GM18498 (cell line): Measurements from ENCODE around the gene NAXD.
"Not testable (repeated sequence)": the region's sequence is repeated elsewhere in the genome, so short reads cannot be mapped to it uniquely, and the experiment has no call there.

Source experiments
- ATAC-seq: cut with Tn5 transposase; IDR thresholded peaks from one replicate; pipeline ENCODE4 v1.9.1; 2021; ENCODE audit warnings: mild to moderate bottlenecking, moderate library complexity; ENCODE audit not compliant: unreplicated experiment

NAXD gene

DNA sequence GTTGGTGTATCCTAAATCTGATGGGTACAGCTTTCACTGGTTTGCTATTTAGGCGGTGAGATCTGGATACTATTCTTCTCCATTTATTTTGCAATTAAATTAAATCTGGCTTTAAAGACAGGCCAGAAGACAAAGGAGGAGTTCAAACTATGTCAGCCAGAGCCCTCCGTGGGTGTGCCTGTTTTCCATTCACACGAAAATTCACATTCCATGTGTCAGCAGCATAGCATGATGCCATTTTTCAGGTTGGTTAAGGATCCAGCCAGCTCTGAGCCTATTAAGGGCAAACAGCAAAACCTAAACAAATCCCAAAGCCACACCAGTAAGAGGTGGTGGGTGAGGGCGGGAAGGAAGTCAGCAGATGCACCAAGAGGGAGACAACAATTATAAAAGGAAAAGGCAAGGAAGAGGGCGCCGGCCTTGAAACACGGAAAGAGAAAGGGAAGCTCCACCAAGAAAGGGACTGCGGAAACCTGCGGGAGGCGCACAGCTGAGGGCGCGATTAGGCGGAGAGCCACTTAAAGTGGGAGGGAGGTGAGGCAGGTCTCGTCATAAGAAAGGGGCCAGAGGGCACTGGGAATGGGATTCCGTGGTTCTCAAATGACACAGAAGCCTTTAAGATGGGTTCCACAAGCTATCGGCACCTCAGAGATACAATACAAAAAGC lies 47.6 kb downstream of the NAXD start:
- no peak for ATAC-seq

DNA sequence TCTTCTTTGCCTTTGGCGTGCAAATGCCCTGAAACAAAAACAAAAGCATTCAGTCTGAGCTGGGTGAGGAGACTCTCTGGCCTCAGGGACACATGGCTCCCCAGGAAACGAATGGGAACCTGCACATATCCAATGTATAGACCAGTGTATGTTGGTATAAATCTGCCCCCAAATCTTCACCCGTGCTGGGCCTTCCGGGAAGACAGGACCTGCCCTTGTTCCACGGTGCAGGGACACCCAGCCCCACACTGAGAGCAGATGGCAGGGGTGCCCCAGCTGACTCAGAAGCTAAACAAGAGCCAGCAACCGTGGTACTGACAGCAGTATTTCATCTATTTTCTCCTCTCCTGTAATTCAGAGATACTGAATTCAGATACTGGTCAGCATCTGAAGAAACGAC lies 48.1 kb downstream of the NAXD start:
- ATAC-seq = no peak

DNA sequence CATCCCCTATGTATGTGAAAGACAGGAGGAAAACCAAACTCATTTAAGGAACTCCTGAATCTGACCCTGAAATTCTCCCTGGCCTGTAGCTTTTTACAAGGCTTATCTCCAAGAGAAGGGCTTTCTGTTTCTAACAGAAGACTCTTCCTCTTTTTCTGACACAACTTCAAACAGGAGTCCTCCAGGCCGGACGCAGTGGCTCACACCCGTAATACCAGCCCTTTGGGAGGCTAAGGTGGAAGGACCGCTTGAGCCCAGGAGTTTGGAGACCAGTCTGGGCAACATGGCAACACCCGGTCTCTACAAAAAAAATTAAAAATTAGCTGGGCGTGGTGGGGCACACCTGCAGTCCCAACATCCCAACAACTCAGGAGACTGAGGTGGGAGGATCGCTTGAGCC lies 48.7 kb downstream of the NAXD start:
- no peak for ATAC-seq

DNA sequence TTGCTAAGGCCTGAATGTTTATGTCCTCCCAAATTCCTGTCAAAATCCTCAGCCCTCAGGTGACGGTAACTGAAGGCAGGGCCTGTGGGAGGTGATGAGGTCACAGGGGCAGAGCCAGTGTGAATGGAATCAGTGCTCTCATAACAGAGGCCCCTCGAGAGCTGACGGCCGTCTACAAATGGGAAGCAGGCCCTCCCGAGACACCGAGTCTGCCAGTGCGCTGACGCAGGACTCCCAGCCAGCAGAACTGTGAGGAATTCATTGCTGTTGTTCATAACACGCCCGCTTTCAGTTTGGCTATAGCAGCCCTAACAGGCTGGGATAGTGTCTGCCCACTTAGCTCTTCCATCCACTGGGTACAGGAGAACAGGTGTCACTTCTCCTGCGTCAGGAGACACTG lies 49.3 kb downstream of the NAXD start:
- ATAC-seq = no peak

DNA sequence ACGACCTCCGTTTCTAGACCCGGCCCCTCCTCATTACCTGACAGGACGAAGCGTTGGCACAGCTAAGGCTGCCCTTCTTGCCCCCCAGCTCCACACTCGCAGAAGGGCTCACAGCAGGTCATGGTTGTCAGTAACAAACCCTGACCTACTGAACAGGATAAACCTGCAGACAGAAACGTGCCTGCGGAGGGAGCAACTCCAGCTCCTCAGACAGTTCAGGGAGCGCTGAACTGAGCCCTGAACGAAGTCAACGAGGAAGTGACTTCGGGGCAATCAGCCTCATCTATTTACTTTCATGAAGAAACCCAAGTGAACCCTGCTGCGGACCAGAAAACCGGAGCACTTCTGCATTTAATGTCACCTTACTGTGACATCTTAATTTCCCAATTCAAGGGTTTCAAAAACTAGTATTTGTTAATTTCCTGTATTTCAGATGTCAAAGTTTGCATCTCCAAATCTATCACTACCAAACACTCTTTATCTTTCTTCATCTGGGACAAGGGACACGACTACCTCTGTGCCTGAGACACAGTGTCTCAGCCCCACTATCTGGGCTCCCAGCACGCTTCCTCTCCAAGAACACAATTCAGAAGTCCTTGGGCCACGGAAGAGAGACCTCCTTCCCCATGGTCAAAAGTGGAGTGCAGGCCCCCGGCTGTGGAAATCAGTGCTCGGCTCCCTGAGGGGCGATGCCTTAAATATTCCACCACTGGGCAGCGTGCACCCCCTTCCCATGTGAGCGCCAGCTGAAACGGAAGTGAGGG lies 50.3 kb downstream of the NAXD start:
- ATAC-seq = no peak

DNA sequence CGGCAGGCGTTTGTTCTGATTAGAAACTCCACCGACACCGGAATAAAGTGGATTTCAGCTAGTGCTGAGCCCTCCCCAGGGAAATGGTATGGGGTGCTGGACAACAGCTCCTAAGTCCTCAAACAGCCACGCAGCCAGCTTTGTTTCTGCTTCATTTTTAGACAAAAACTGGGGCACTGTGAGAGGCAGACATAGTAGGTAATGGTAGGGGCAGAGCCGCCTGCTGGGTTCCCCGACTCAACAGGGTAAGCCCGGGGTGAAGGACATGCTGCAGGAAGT lies 50.8 kb downstream of the NAXD start:
- no peak for ATAC-seq

DNA sequence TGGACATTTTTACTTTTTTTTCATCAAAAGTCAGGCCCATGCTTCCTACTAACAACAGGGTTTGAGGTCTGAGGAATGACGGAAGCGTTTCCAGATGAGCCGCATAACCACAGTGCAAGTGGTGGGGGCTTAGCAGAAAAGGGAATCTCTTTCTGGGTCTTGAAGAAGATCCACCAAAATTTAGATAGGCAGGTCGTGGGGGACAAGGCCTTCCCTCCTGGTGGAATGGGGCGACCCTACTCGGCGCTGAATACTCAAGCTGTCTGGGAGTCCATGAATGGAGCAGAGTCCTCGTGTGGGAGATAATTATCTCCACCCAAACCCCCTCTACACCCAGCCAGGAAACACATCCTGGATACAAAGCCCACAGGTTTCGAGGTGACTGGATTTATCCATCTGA lies 53.7 kb downstream of the NAXD start:
- ATAC-seq = no peak

DNA sequence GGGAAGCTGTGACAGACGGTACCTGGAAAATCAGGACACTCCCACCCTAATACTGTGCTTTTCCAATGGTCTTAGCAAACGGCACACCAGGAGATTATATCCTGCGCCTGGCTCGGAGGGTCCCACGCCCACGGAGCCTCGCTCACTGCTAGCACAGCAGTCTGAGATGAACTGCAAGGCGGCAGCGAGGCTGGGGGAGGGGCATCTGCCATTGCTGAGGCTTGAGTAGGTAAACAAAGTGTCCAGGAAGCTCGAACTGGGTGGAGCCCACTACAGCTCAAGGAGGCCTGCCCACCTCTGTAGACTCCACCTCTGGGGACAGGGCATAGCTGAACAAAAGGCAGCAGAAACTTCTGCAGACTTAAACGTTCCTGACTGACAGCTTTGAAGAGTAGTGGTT lies 54.5 kb downstream of the NAXD start:
- ATAC-seq = not testable (repeated sequence)

DNA sequence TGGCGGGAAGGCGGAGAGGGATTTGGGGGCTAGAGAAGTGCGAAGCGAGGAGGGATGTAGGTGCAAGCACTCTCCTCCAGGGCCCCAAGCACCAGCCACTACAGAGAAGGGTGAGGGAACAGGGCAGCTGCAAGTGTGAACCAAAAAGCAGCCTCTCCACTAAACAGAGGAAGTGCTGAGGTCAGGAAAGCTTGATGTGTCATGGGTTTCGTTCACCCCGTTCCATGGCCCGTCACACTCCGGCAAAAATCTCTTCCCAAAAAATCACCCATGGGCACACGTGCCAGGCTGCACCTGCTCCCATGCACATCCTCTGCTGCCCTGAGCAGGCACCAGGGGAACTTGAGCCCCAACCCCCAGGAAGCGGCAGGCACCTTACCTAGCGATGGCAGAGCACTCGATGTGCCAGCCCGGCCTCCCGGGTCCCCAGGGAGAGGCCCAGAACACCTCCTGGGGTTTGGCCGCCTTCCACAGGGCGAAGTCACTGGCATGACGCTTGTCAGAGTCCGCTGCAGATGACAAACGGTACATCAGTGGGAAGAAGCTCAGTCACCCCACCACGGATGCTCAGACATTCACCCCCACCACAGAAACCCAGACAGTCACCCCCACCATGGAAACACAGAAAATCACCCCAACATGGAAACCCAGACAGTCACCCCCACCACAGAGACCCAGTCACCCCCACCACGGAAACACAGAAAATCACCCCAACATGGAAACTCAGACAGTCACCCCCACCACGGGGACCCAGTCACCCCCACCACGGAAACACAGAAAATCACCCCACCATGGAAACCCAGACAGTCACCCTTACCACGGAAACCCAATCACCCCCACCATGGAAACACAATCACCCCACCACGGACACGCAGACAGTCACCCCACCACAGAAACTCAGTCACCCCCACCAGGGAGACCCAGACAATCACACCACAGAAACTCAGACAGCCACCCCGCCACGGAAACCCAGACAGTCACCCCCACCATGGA lies 61.5 kb downstream of the NAXD start:
- ATAC-seq = peak; percentile 73

DNA sequence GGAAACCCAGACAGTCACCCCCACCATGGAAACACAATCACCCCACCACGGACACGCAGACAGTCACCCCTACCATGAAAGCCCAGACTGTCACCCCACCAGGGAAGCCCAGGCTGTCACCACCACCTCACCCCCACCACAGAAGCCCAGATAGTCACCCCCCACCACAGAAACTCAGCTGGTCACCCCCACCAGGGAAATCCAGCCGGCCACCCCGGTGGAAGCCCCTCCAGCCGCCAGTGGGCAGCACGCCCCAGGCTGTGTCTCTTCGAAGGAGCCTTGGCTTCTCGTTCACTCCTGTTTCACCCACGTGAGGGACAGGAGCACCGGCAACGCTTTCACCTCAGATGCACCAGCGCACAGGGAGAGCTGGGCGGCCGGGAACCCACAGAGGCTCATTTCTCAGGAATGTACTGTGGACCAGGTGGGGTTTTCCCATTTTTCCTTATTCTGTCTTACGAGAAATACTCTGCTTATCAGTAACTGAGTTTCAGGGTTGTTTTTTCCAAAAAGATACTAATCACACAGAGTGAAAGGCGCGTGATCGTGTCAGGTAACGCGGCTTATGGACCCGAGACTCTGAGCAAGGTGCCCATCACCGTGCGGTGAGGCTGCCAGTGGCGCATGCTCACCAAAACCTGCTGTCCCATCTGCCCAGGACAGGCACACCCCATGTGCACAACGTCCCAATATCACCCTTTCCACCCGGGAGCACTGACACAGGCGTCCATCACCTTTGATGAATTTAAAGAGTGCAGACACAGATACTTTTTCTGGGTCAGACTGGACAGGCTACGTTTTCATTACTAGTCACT lies 62.6 kb downstream of the NAXD start:
- no peak for ATAC-seq

DNA sequence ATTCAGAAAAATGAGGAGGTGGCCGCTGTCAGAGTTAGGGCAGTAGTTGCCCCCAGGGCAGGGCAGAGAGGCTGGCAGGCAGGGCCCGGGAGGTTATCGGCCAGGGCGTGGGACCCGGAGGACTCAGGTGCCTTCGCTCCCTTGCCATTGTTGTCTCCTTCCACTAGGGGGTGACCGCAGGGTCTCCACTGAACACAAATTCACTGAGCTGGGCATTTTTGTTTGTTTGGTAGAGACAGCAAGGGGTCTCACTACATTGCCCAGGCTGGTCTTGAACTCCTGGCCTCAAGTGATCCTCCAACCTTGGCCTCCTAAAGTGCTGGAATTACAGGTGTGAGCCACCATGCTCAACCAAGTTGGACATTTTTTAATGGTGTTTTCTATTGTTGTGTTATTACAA lies 65.5 kb downstream of the NAXD start:
- ATAC-seq = no peak

DNA sequence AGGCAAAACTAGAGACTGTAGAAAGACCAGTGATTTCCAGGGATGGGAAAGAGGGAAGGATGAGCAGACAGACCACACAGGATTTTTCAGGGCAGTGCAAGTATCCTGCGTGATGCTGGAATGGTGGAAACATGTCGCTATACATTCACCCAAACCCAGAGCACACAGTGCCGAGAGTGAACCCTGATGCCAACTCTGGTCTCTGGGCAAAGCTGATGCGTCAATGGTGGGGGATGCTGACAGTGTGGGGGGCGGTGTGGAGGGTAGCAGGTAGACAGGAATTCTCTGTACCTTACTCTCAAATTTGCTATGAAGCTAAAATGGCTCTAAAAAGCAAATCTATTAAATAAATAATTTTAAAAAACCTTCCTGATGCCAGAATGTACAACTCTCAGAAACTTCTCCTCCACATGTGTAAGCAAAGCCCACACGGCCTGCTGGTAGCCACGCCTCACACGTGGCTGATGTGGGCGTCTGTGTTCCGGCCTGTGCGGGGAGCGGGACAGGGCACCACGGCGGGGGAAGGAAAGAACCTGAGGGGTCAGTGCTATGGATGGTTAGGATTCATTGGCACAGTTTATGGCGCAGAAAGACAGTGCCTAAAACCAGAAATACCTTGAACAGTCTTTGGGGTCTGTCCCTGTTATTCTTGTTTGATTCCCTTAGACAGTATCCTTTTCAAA lies 66.7 kb downstream of the NAXD start:
- ATAC-seq = no peak

DNA sequence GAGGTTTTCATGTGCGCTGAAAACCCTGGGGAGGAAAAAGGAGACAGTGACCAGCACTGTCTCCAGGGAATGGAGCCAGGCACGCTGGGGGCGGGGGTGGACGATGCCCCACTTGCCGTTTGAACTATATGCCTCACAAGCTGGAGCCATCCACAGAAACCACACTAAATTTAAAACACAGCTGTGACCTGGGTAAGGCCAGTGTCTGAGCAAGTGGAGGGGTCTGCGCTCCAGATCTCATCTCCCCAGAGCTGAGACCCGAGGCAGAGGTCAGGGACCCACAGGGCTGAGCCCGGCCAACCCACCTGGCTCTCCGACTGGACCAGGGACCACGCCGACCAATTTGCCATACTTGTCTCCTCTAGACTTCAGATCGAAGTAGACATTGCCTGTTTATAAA lies 67.4 kb downstream of the NAXD start:
- ATAC-seq = no peak

DNA sequence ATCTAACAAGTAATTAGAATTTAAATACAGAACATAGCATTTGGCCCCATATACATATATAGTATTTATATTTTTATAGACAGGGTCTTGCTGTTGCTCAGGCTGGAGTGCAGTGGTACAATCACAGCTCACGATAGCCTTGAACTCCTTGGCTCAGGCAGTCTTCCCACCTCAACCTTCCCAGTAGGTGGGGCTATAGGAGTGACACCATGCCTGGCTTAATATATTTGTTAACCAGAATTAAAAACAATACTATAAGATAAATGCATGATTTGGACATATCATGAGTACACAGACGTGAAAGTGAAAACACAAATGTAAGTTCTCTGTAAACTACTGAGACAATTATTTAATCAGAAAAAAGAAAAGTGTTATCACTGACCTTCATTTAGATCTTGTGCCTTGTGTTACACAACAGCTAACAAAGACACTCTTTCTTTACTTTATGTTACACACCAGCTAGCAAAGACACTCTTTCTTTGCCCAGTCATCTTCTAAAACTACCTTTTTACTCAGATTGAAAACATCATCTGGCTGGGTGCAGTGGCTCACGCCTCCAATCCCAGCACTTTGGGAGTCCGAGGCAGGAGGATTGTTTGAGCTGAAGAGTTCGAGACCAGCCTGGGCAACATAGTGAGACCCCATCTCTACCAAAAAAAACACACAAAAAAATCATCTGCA lies 68.0 kb downstream of the NAXD start:
- no peak for ATAC-seq

DNA sequence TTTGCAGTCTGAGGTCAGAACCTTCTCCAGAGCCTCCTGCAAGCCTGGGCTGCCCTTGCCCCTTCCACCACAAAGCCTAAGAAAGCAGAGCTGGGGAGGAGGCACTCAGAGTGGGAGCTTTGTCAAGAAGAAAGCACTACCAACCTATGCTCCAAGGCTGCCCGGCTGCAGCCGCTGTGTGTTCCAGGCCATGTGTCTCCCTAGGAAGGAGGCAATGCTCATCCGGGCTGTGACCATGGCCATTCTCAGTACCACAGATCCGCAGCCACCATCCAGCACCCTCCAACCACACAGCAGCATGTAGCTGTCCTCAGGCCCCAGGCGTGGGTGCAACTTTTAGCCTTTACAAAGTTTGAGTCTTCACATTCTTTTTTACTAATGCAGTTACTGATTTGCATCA lies 68.6 kb downstream of the NAXD start:
- ATAC-seq = no peak

DNA sequence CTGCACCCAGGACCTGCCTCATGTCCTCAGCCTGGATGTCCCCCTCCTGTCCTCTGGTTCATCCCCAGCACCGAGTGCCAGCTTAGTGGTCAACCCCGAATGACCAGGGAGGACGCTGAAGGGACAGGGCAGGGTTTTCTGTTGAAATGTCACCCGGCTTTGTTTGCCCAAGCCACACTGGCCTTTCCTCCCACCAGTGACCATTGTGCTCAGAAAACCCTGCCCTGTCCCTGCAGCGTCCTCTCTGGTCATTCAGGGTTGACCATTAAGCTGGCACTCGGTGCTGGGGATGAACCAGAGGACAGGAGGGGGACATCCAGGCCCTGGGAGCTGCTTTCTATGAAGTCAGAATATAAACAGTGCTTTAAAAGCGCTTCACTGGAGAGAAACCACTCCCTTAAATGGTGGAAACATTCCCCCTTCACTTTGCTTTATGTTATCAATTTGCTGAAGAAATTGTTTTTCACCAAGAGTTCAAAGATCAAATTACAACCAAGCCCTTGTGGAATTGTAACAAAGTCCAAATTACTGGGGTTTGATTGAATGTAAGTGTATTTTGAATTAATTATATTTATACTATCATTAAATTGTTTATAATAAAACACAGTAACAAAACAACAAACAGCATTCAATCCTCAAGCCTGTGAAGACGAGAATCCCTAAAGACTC lies 69.2 kb downstream of the NAXD start:
- ATAC-seq = no peak

DNA sequence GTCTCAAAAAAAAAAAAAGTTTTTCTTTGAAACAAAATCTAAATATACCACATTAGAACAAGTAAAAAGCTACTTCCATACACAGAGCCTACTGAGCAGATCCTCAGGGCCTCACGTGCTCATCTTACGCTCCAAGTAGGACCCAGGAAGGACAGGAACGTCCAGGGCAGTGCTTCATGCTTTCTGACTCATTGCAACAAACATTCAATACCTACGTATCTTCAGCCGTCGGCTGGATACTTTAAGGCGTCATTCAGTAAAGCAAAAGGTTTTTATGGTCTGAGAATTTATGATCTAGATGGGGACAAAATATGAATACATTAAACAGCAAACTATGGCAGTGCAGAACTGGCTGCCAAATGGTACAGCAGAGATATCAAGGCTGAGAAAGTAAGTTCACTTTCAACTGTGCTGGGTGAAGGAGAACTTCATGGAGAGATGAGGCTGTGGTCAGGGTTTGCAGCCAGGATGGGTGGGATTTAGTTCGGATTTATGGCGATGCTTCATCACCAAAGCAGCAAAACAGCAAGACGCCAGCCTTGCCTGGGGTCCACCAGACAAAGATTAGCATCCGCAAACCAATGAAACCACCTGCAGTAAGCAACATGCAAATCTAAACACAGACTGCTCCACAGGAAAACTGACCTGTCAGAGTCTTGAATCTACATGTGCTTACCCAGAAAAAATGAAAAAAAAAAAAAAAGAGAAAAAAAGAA lies 70.1 kb downstream of the NAXD start:
- ATAC-seq = no peak

DNA sequence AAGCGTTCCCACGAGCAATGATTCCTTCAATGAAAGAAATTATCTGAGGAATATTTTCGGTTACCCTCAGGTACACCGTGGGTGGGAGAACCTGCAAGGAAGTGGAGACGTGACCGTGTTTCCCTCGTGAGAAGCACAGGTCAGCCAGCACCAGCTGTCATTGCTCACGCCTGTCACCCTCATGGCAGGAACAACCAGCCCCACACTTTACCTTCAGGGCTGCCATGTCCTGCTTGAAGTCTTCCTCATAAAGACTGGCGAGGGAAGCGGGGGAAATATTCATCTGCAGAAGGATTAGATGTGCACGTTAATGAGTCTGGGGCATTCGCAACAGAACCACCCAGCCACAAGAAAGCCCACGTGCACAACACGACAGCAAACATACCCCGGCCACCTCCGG lies 72.4 kb downstream of the NAXD start:
- ATAC-seq = no peak

DNA sequence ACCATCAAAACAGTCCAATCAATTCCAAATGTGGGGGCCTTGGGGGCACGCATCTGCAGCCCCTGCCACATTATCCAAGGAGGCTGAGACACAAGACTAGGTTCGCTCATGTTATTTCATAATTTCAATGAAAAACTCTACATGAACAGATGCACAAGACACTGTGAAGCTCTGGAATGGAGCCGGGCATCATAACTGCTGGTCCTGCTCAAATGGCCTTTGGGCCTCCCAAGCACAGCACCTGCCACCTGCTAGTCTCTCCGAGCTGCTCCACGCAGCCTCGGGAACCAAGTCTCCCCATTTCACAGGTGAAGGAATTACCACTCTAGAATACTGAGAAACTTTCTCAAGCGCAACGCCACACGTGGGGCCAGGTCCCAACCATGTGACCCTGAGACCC lies 73.7 kb downstream of the NAXD start:
- no peak for ATAC-seq
